Pons (tissue), 1 donor: ENCODE measurements around the gene SMARCA2.

ENCODE experiments used
- DNase-seq: peaks from one replicate; pipeline ENCODE4 v3.0.0-alpha.2; 2016; ENCODE audit warnings: low spot score

Gene SMARCA2

DNA sequence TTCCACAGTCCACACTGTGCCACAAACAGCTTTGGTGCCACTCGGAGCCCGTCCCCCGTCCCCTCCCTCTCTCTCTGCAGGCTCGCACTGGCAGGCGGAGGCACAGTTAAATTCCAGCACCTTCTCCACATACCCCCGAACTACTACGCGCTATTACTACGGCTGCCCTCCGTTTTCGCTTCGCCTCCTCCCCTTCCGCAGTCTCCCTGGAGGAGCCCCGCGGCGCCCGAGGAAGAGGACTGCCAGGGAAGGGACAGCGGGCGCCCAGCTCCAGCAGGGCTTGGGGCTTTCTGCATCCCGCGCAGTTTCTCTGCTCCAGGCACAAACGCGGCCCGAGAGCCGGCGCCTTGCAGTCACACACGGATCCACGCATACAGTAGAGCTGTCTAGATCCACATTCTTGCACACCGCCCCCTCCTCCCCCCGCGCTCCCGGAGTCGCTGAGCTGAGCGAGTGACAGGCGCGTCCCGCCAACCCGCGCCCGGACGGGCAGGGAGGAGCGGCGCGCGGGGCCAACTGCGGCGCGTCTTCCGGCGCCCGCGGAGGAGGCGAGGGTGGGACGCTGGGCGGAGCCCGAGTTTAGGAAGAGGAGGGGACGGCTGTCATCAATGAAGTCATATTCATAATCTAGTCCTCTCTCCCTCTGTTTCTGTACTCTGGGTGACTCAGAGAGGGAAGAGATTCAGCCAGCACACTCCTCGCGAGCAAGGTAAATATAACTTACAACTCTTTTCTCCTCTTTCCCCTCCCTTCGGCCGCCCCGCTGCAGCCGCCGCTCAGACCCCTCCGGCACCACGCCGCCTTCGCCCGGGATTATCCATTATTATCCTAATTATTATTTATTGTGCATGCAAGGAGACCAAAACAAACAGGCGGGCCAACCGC, at the start of gene SMARCA2:
Gene SMARCA2, plus strand, starts transcription at position 652 of the 885 bp plus-strand sequence. CDS start 13,676 bp downstream, outside the sequence.
- DNase-seq: peak; percentile 98

DNA sequence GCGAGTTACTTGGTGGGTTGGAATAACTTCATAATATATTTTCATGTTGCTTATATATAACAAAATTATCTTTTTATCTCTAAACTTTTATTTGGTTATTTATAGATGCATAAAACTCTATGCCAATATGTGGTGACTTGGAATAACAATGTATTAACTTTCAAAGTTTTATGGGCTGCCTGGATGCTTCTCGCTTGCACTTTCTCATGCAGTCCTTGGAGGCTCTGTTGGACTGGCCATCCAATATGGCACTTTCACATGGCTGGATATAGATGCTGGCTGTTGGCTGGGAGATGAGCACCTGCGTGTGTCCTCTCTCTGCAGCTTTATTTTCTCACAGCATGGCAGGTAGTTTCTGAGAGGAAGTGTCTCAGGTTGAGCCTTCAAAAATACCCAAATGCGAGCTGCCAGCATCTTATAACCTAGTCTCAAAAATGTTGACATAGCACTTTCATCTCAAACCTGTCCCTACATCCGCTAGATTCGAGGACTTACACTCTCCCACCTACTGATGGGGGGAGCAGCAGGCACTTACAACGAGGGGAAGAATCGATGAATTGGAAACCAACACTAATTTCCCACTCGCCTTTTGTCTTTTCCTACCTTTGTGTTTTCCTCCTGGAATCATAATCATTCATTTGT, 48.3 kb upstream of the SMARCA2 start:
- DNase-seq: no peak

GRCh38 chr9:1969160-1969559, 46.0 kb upstream of the SMARCA2 start:
- no peak for DNase-seq

- no peak for DNase-seq
Measured at GRCh38 chr9:1969898-1970297, 45.2 kb upstream of the SMARCA2 start.

DNA sequence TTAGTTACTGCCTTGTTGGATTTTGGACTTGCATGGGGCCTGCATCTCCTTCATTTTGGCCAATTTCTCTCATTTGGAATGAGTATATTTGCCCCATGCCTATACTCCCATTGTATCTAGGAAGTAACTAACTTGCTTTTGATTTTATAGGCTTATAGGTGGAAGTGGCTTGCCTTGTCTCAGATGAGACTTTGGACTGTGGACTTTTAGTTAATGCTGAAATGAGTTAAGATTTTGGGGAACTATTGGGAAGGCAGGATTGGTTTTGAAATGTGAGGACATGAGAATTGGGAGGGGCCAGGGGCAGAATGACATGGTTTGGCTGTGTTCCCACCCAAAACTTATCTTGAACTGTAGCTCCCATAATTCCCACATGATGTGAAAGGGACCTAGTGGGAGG, 42.5 kb upstream of the SMARCA2 start:
- no peak for DNase-seq

GRCh38 chr9:1977026-1977425, 38.1 kb upstream of the SMARCA2 start:
- DNase-seq: no peak

GRCh38 chr9:1978941-1979340, 36.2 kb upstream of the SMARCA2 start:
- no peak for DNase-seq

GRCh38 chr9:1979741-1980367, 35.3 kb upstream of the SMARCA2 start:
- no peak for DNase-seq

GRCh38 chr9:1980387-1980786, 34.8 kb upstream of the SMARCA2 start:
- DNase-seq: no peak

GRCh38 chr9:1982074-1982473, 33.1 kb upstream of the SMARCA2 start:
- no peak for DNase-seq

DNA sequence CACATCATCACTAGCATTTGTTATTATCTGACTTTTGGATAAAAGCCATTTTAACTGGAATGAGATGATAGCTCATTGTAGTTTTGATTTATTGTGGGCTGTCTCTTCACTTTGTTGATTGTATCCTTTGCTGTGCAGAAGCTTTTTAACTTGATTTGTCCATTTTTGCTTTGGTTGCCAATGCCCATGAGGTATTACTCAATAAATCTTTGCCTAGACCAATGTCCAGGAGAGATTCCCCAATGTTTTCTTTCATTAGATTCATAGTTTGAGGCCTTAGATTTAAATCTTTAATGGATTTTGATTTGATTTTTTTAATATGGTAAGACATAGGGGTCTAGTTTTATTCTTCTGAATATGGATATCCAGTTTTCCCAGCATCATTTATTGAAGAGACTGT, 28.8 kb upstream of the SMARCA2 start:
- DNase-seq: no peak

- DNase-seq: no peak
Measured at GRCh38 chr9:1989500-1989899, 25.6 kb upstream of the SMARCA2 start.

GRCh38 chr9:1994180-1994579, 21.0 kb upstream of the SMARCA2 start:
- no peak for DNase-seq

DNA sequence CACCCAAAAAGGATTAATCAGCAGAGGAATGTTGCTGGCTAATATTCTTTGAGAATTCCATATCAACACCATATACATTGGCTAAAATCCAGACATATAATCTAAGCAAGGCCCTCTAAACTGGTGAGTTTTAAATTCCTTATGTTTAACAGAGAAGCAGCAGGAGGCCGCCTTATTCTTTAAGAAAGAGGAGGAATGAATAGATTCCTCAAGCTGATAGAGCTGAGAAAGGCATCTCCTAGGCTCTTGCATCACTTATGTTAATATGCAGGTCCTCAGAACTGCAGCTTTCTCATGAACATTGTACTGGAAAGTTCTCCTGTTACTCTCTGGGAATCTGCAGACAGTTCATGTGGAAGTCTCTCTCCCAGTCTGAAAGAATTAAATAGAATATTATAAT, 20.1 kb upstream of the SMARCA2 start:
- DNase-seq: no peak

DNA sequence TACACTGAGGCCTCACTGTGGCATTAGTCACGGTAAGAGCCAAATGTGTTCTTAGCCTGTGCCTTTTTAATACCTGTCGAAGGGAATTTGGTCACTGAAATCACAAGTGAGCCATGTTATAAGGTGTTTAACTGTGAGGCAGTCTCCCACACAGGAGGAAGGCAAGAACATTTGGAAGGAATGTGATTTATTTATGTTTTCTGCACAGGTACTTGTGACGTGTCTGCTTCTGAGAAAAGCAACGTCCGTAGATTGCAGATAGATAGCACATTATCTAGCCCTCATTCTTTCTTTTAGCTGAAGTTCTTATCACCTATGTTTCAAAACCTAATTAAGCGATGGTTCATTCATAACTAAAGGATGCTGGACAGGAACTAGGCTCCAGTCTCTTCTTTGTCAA, 19.0 kb upstream of the SMARCA2 start:
- no peak for DNase-seq

GRCh38 chr9:1997646-1998045, 17.5 kb upstream of the SMARCA2 start:
- DNase-seq: no peak

GRCh38 chr9:1998111-1998510, 17.0 kb upstream of the SMARCA2 start:
- no peak for DNase-seq

GRCh38 chr9:2000314-2000713, 14.8 kb upstream of the SMARCA2 start:
- DNase-seq: no peak

DNA sequence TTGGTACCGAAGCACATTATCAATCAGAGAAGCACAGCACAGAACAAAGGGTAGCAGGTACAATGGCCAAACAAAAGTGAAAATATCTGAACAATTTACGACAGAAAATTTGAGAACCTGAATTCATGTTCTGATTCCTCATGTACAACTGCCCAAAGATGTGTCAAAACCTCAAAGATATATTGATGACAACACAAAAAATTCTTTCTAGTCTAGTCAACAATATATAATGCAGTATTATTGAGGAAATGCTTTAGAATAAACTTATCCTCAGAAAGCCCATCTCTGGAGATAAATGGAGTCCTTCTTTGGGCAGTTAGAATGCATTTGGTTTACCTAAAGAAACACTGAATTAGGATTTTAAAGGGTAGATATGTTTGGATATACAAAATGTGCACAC, 6.8 kb upstream of the SMARCA2 start:
- DNase-seq: no peak

GRCh38 chr9:2012347-2012746, 2.8 kb upstream of the SMARCA2 start:
- no peak for DNase-seq

- no peak for DNase-seq
Measured at GRCh38 chr9:2013743-2014475, 1.2 kb upstream of the SMARCA2 start.
